Measurements from ENCODE around the gene IGSF1. TPM values are rescaled to one million over a fixed set of nuclear protein-coding genes. Genes with fewer than 3 reads are reported as not detected.

The IGSF1 gene
- total RNA-seq, 1 donor from 2014 or later: 9.6 TPM

DNA sequence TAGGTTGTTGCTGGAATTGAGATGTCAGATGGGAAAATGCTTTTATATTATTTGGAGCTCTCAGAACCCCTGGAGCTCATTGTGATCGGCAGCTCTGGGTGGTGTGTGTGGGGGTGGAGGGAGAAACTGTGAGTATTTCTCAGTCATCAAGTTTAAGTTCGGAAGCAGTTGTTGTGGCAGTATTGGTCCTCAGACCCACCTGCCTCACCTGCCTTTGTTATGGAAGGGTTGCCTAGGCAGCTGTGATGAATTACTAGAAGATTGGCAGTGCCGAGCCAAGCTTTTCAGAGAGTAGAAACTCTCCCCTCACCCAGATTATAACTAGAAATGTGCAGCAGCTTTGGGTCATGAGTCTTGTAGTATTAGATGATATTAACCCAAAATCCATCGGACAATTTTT lies 9.5 kb downstream of the IGSF1 start:
- Mint-ChIP-seq H3K4me3 (no peak overlapping the region), H3K36me3 (peaks cover 2% of the 10 kb centered on the region), H3K27ac (no peak overlapping the region), H3K9me3 (no peaks in the 10 kb centered on the region), H3K27me3 (ENCODE audit: insufficient read depth, low read depth) (peaks cover 14% of the 10 kb centered on the region), H3K4me1 (peaks cover 32% of the 10 kb centered on the region)
- peaks cover 5% of the 10 kb centered on the region for H3K4me1 ChIP-seq
- no peak for TF ChIP-seq EZH2phosphoT487 (IDR thresholded peaks at IDR 0.05)
- TF ChIP-seq, protein P1, sequence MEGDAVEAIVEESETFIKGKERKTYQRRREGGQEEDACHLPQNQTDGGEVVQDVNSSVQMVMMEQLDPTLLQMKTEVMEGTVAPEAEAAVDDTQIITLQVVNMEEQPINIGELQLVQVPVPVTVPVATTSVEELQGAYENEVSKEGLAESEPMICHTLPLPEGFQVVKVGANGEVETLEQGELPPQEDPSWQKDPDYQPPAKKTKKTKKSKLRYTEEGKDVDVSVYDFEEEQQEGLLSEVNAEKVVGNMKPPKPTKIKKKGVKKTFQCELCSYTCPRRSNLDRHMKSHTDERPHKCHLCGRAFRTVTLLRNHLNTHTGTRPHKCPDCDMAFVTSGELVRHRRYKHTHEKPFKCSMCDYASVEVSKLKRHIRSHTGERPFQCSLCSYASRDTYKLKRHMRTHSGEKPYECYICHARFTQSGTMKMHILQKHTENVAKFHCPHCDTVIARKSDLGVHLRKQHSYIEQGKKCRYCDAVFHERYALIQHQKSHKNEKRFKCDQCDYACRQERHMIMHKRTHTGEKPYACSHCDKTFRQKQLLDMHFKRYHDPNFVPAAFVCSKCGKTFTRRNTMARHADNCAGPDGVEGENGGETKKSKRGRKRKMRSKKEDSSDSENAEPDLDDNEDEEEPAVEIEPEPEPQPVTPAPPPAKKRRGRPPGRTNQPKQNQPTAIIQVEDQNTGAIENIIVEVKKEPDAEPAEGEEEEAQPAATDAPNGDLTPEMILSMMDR (IDR thresholded peaks at IDR 0.05): no peak
- TF ChIP-seq EZH2 (IDR thresholded peaks at IDR 0.05): no peak
- no peaks in the 10 kb centered on the region for H3K79me2 ChIP-seq (ENCODE audit: low read depth)
- H3K4me2 ChIP-seq: no peak overlapping the region
- no peak overlapping the region for H3K4me3 ChIP-seq
- H3K27me3 ChIP-seq: no peaks in the 10 kb centered on the region
- DNase-seq (ENCODE audit: low spot score): no peak
- no peaks in the 10 kb centered on the region for H3K9me3 ChIP-seq (ENCODE audit: low read depth)
- no peaks in the 10 kb centered on the region for H4K20me1 ChIP-seq (ENCODE audit: low read depth)
- H3K27ac ChIP-seq: no peak overlapping the region
- H3K9ac ChIP-seq: no peak overlapping the region
- H3F3A ChIP-seq (ENCODE audit: low read depth): no peaks in the 10 kb centered on the region
- H3K36me3 ChIP-seq: no peaks in the 10 kb centered on the region
- H2AFZ ChIP-seq (replicated peaks): no peak overlapping the region

DNA sequence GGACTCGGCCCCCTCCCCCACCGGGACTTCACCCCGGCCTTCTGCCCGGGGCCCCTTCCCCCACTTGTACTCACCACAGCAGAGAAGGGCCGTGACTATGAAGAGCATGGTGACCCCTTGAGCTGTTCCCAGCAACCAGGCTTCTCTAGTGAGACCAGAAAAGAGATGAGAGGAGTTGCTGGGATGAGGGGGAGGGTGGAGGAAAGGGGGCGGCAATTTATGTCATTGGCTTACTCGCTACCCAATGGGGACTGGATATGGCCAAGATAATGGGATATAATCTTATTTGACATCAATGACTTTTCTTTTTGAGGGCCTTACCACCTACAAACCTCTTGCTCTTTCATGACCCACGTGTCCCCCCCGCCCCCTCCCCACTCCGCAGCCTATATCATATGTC lies 9.9 kb downstream of the IGSF1 start:
- H3K36me3 Mint-ChIP-seq: peaks cover 2% of the 10 kb centered on the region

DNA sequence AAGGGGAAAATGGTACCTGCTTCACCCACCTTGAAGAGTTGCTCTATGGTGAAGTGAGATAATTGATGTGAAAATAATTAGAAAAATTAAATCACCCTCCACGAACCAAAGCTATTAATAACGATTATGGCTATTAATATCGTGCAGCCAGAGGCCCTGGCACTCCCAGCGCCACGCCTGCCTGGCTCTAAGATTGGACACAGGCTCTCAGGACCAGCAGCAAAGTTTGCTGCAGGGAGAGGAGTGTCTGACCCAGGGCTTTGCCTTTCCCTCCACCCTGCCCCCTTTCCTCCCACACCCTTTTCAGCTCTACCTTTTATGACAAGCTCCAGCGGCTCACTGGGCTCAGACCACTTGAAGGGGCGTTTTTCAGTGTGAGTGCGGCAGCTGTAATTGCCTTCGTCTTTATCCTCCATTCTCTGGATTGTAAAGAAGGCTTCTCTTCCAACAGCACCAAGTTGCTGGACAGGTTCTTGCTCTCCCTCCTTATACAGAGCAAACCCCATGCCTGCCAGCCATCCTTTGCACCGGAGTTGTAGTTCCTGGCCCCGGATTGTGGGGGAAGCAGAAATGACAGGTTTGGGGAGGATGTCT lies 11.5 kb downstream of the IGSF1 start:
- no peaks in the 10 kb centered on the region for H3K9me3 ChIP-seq (ENCODE audit: low read depth)
- no peak overlapping the region for H3K27ac Mint-ChIP-seq
- peaks cover 32% of the 10 kb centered on the region for H3K4me1 Mint-ChIP-seq
- no peak overlapping the region for H3K4me3 ChIP-seq
- no peak for TF ChIP-seq EZH2 (IDR thresholded peaks at IDR 0.05)
- TF ChIP-seq EZH2phosphoT487 (IDR thresholded peaks at IDR 0.05): no peak
- TF ChIP-seq, protein P1 (IDR thresholded peaks at IDR 0.05): no peak
- peak overlapping the region; percentile 51 for H3K4me2 ChIP-seq
- H3K9me3 Mint-ChIP-seq: no peaks in the 10 kb centered on the region
- no peak overlapping the region for H3K27ac ChIP-seq
- peaks cover 5% of the 10 kb centered on the region for H3K36me3 Mint-ChIP-seq
- H3K27me3 Mint-ChIP-seq (ENCODE audit: insufficient read depth, low read depth): peaks cover 13% of the 10 kb centered on the region
- H2AFZ ChIP-seq (replicated peaks): no peak overlapping the region
- no peaks in the 10 kb centered on the region for H3K27me3 ChIP-seq
- no peak overlapping the region for H3K9ac ChIP-seq
- no peaks in the 10 kb centered on the region for H4K20me1 ChIP-seq (ENCODE audit: low read depth)
- peaks cover 5% of the 10 kb centered on the region for H3K4me1 ChIP-seq
- peak; percentile 34 for DNase-seq (ENCODE audit: low spot score)
- no peaks in the 10 kb centered on the region for H3K79me2 ChIP-seq (ENCODE audit: low read depth)
- H3K36me3 ChIP-seq: no peaks in the 10 kb centered on the region
- no peaks in the 10 kb centered on the region for H3F3A ChIP-seq (ENCODE audit: low read depth)
- H3K4me3 Mint-ChIP-seq: no peak overlapping the region

More for the DNA sequence above, 9.9 kb downstream of the IGSF1 start:
- H3K79me2 ChIP-seq (ENCODE audit: low read depth): no peaks in the 10 kb centered on the region
- H3F3A ChIP-seq (ENCODE audit: low read depth): no peaks in the 10 kb centered on the region
- H3K4me1 Mint-ChIP-seq: peaks cover 32% of the 10 kb centered on the region
- no peaks in the 10 kb centered on the region for H3K9me3 ChIP-seq (ENCODE audit: low read depth)
- no peaks in the 10 kb centered on the region for H4K20me1 ChIP-seq (ENCODE audit: low read depth)
- no peak overlapping the region for H3K27ac Mint-ChIP-seq
- DNase-seq (ENCODE audit: low spot score): no peak
- H3K9ac ChIP-seq: no peak overlapping the region
- no peak overlapping the region for H3K4me3 Mint-ChIP-seq
- no peaks in the 10 kb centered on the region for H3K9me3 Mint-ChIP-seq
- peaks cover 16% of the 10 kb centered on the region for H3K27me3 Mint-ChIP-seq (ENCODE audit: insufficient read depth, low read depth)
- TF ChIP-seq EZH2phosphoT487 (IDR thresholded peaks at IDR 0.05) (no peak), EZH2 (IDR thresholded peaks at IDR 0.05) (no peak)
- TF ChIP-seq, protein P1 (IDR thresholded peaks at IDR 0.05): no peak
- no peaks in the 10 kb centered on the region for H3K36me3 ChIP-seq
- peaks cover 5% of the 10 kb centered on the region for H3K4me1 ChIP-seq
- no peak overlapping the region for H2AFZ ChIP-seq (replicated peaks)
- H3K4me3 ChIP-seq: no peak overlapping the region
- no peak overlapping the region for H3K4me2 ChIP-seq
- H3K27me3 ChIP-seq: no peaks in the 10 kb centered on the region
- H3K27ac ChIP-seq: no peak overlapping the region
